Thyroid gland (tissue), 4 donors: ENCODE measurements around the gene ADCY10.

Experiments
- POLR2A ChIP-seq, 2 donors: fragments of 450-650 bp; IDR thresholded peaks; one replicate each; pipeline ENCODE4 v1.6.1; 2017; ENCODE audit warnings: antibody characterized with exemption in 2 of 2, mild to moderate bottlenecking in 2 of 2, moderate library complexity in 1 of 2
- TF ChIP-seq, protein P1 (sequence below), 6 experiments: fragments of 200-600 bp in 3 of 6; fragments of 450-650 bp in 3 of 6; sonication (generic) in 3 of 6; IDR thresholded peaks; one replicate each; pipeline ENCODE4 v1.5.1; 2016 to 2019; ENCODE audit warnings: antibody characterized with exemption in 6 of 6, mild to moderate bottlenecking in 2 of 6, inconsistent platforms in 1 of 6, moderate library complexity in 1 of 6

DNA sequence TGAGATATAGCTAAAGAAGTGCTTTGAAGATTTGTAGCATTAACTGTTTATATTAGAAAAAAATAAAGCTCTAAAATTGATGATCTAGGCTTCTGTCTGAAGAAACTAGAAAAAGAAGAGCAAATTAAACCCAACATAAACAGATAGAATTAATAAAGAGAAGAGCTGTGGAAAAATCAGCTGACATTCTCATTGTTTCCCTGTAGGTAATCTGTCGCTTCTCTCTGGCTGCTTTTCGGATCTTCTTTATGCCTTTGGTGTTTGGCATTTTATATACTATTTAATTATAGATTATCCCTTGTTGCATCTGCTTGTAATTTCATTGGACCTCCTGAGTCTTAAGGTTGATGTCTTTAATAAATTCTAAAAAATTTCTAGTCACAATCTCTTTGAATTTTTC lies 132.4 kb downstream of the ADCY10 start:
- TF ChIP-seq, protein P1, sequence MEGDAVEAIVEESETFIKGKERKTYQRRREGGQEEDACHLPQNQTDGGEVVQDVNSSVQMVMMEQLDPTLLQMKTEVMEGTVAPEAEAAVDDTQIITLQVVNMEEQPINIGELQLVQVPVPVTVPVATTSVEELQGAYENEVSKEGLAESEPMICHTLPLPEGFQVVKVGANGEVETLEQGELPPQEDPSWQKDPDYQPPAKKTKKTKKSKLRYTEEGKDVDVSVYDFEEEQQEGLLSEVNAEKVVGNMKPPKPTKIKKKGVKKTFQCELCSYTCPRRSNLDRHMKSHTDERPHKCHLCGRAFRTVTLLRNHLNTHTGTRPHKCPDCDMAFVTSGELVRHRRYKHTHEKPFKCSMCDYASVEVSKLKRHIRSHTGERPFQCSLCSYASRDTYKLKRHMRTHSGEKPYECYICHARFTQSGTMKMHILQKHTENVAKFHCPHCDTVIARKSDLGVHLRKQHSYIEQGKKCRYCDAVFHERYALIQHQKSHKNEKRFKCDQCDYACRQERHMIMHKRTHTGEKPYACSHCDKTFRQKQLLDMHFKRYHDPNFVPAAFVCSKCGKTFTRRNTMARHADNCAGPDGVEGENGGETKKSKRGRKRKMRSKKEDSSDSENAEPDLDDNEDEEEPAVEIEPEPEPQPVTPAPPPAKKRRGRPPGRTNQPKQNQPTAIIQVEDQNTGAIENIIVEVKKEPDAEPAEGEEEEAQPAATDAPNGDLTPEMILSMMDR (IDR thresholded peaks at IDR 0.05) = no peak
- no peak for TF ChIP-seq POLR2A (IDR thresholded peaks at IDR 0.05)
